B cell (primary cell): ENCODE results near the gene P2RX5. TPM values are rescaled to one million over a fixed set of nuclear protein-coding genes. Genes with fewer than 3 reads are reported as not detected.

Experiments
- ATAC-seq: fragments of 200-7000 bp; cut with Tn5 transposase; one replicate; pipeline ENCODE4 v1.10.0; 2021; ENCODE audit warnings: low read depth, mild to moderate bottlenecking, moderate number of reproducible peaks, moderate library complexity
- CTCF ChIA-PET: fragments of 350-600 bp; sonication (Branson Sonifier 250); formaldehyde crosslinking; loops from one replicate; lab custom pipeline; 2021; ENCODE audit warnings: antibody characterized with exemption, inconsistent platforms; lab: Charles Lee
- POLR2A ChIA-PET: fragments of 350-600 bp; sonication (Branson Sonifier 250); formaldehyde crosslinking; loops from one replicate; lab custom pipeline; 2021; ENCODE audit warnings: antibody characterized with exemption; lab: Charles Lee
- DNase-seq: peaks from one replicate; pipeline ENCODE4 v3.0.0; 2013
- H2AFZ ChIP-seq: 2 replicates; pipeline ENCODE4 v1.6.1; 2012; ENCODE audit warnings: mild to moderate bottlenecking, low read depth, low read length; ENCODE audit not compliant: insufficient read depth, poor library complexity, severe bottlenecking
- H3K27ac ChIP-seq, 2 donors: 1 replicate in 1 of 2; 2 replicates in 1 of 2; pipeline ENCODE4 v1.5.1; 2012 to 2013; ENCODE audit warnings: low read length in 2 of 2, mild to moderate bottlenecking in 2 of 2, moderate library complexity in 1 of 2
- H3K27me3 ChIP-seq, 4 experiments: fragments of 200-600 bp in 1 of 4; sonication (generic) in 1 of 4; replicated peaks in 1 of 4; 1 replicate in 2 of 4; 2 replicates in 2 of 4; pipeline versions ENCODE4 v1.6.1 to v1.7.0; 2013 to 2016; ENCODE audit warnings: low read length in 3 of 4, mild to moderate bottlenecking in 2 of 4, mixed read lengths in 1 of 4, moderate library complexity in 1 of 4; ENCODE audit not compliant: insufficient read depth in 4 of 4, control insufficient read depth in 3 of 4; ENCODE audit errors: control extremely low read depth in 1 of 4
- H3K36me3 ChIP-seq, 2 experiments: replicated peaks in 1 of 2; 1 replicate in 1 of 2; 2 replicates in 1 of 2; pipeline versions ENCODE4 v1.6.1 to v1.7.1; 2013; ENCODE audit warnings: low read length in 1 of 2; ENCODE audit not compliant: insufficient read depth in 2 of 2, control insufficient read depth in 1 of 2; ENCODE audit errors: control extremely low read depth in 1 of 2, extremely low read depth in 1 of 2
- H3K4me1 ChIP-seq, 2 donors: fragments of 200-600 bp in 1 of 2; sonication (generic) in 1 of 2; 1 replicate in 1 of 2; 2 replicates in 1 of 2; pipeline versions ENCODE4 v1.5.1 to v1.6.1; 2013 to 2017; ENCODE audit warnings: low read length in 2 of 2; ENCODE audit not compliant: control insufficient read depth in 2 of 2, insufficient read depth in 2 of 2
- H3K4me2 ChIP-seq: replicated peaks from 2 replicates; pipeline ENCODE3; 2012; ENCODE audit warnings: mild to moderate bottlenecking, low read depth, low read length; ENCODE audit not compliant: poor library complexity, severe bottlenecking
- H3K4me3 ChIP-seq, 5 experiments: fragments of 200-600 bp in 1 of 5; sonication (generic) in 1 of 5; 1 replicate in 3 of 5; 2 replicates in 2 of 5; pipeline versions ENCODE4 v1.5.1 to v1.7.0; 2011 to 2016; ENCODE audit warnings: low read length in 4 of 5, mild to moderate bottlenecking in 4 of 5, low read depth in 2 of 5, control low read depth in 1 of 5, moderate library complexity in 1 of 5; ENCODE audit not compliant: insufficient read depth in 1 of 5; ENCODE audit errors: control extremely low read depth in 1 of 5, extremely low read depth in 1 of 5
- H3K79me2 ChIP-seq: fragments of 200-600 bp; sonication (generic); one replicate; pipeline ENCODE4 v1.6.0; 2016; ENCODE audit warnings: low read length; ENCODE audit not compliant: control insufficient read depth, insufficient read depth
- H3K9ac ChIP-seq: fragments of 200-600 bp; sonication (generic); 2 replicates; pipeline ENCODE4 v1.6.1; 2017; ENCODE audit warnings: mild to moderate bottlenecking, low read length, moderate library complexity
- H3K9me3 ChIP-seq, 3 donors: one replicate each; pipeline versions ENCODE4 v1.6.1 to v1.7.1; 2013; ENCODE audit warnings: low read length in 2 of 3; ENCODE audit not compliant: control insufficient read depth in 2 of 3, insufficient read depth in 1 of 3; ENCODE audit errors: control extremely low read depth in 1 of 3
- H4K20me1 ChIP-seq: 2 replicates; pipeline ENCODE4 v1.6.0; 2012; ENCODE audit warnings: mild to moderate bottlenecking, low read length; ENCODE audit not compliant: insufficient read depth, control insufficient read depth, poor library complexity, severe bottlenecking
- H3K27ac Mint-ChIP-seq: one replicate; pipeline ENCODE4 v1.8.0; 2021; ENCODE audit warnings: mixed read lengths
- H3K27me3 Mint-ChIP-seq: one replicate; pipeline ENCODE4 v1.8.0; 2021; ENCODE audit warnings: mixed read lengths
- H3K4me1 Mint-ChIP-seq: one replicate; pipeline ENCODE4 v1.8.0; 2021; ENCODE audit warnings: mixed read lengths
- H3K4me3 Mint-ChIP-seq: one replicate; pipeline ENCODE4 v1.8.0; 2021; ENCODE audit warnings: mixed read lengths
- H3K9me3 Mint-ChIP-seq: one replicate; pipeline ENCODE4 v1.8.0; 2022; ENCODE audit warnings: mixed read lengths; ENCODE audit not compliant: insufficient read depth
- EZH2 ChIP-seq: IDR thresholded peaks from 2 replicates; pipeline ENCODE4 v1.6.1; 2012; ENCODE audit warnings: borderline replicate concordance, low read depth, mild to moderate bottlenecking, moderate library complexity, low read length; ENCODE audit not compliant: insufficient read depth, poor library complexity, severe bottlenecking
- WGBS: methylation state at CpG from one replicate; pipeline ENCODE4 v1.1.5; 2013; ENCODE audit warnings: missing lambda C conversion rate; ENCODE audit not compliant: insufficient coverage; 5-methylcytosine and 5-hydroxymethylcytosine counted together
- intact Hi-C: fragments of 100-400 bp; cut with micrococcal nuclease; formaldehyde crosslinking; loops from one replicate; pipeline ENCODE4 v1.10.0; 2022
- polyA plus RNA-seq: library from polyadenylated mRNA; depleted of rRNA; stranded (reverse); fragments of >200 nt; gene quantifications from 2 replicates; pipeline ENCODE4 v1.2.3, GENCODE V29; 2012
- total RNA-seq, 2 donors: library from RNA; stranded (reverse); fragments of 120-200 nt in 1 of 2; gene quantifications; 1 replicate in 1 of 2; 2 replicates in 1 of 2; pipeline versions ENCODE4 v1.2.3 to v1.2.4, GENCODE V29; 2013 to 2022
- TF ChIP-seq, protein P1 (sequence below): fragments of 200-600 bp; IDR thresholded peaks from one replicate; pipeline ENCODE4 v1.8.0; 2022; ENCODE audit warnings: antibody characterized with exemption, mild to moderate bottlenecking

The P2RX5 gene
- total and polyA plus RNA-seq, 2 donors (not counting 1 experiment from before 2014, with no cell fraction given) = 405 to 745 TPM

GRCh38 chr17:3685174-3685573 lies 10.8 kb downstream of the P2RX5 start:
- ChIA-PET CTCF (interaction anchor here (0.9 to 5.2 kb wide), 4 partner anchors 10 to 82 kb away, joined by 3 to 184 read pairs (median 13); partner anchors contain the start of gene HASPIN), POLR2A (interaction anchor here (0.6 to 1.4 kb wide), 5 partner anchors 10 to 47 kb away, joined by 3 to 8 read pairs (median 4); partner anchors contain the start of gene P2RX5)
- TF ChIP-seq, protein P1, sequence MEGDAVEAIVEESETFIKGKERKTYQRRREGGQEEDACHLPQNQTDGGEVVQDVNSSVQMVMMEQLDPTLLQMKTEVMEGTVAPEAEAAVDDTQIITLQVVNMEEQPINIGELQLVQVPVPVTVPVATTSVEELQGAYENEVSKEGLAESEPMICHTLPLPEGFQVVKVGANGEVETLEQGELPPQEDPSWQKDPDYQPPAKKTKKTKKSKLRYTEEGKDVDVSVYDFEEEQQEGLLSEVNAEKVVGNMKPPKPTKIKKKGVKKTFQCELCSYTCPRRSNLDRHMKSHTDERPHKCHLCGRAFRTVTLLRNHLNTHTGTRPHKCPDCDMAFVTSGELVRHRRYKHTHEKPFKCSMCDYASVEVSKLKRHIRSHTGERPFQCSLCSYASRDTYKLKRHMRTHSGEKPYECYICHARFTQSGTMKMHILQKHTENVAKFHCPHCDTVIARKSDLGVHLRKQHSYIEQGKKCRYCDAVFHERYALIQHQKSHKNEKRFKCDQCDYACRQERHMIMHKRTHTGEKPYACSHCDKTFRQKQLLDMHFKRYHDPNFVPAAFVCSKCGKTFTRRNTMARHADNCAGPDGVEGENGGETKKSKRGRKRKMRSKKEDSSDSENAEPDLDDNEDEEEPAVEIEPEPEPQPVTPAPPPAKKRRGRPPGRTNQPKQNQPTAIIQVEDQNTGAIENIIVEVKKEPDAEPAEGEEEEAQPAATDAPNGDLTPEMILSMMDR = no peak
- no peak for TF ChIP-seq EZH2
- no peak for ATAC-seq
- Histone ChIP-seq H3K9me3 (peaks cover 0 to 7% (median 0%) of the 10 kb centered on the region in 3 donors), H3K9ac (no peak overlapping the region), H4K20me1 (peaks cover 68% of the 10 kb centered on the region), H3K27ac (peak overlapping the region; percentile 64 to 70), H2AFZ (no peak overlapping the region), H3K36me3 (peaks cover 0 to 60% of the 10 kb centered on the region in 2 experiments), H3K27me3 (no peaks in the 10 kb centered on the region), H3K79me2 (peaks cover 44% of the 10 kb centered on the region), H3K4me3 (no peak overlapping the region), H3K4me2 (peak overlapping the region; percentile 54), H3K4me1 (peaks cover 40 to 71% of the 10 kb centered on the region in 2 donors)
- Mint-ChIP-seq H3K27me3 (no peaks in the 10 kb centered on the region), H3K4me3 (peak overlapping the region; percentile 68), H3K27ac (peak overlapping the region; percentile 89), H3K4me1 (peaks cover 60% of the 10 kb centered on the region), H3K9me3 (no peaks in the 10 kb centered on the region)
- intact Hi-C loops = no loop called here
- DNase-seq = peak; percentile 68
- 70% methylated on average over 5 of the region's 13 CpGs for WGBS

- Histone ChIP-seq H3K27me3 (no peaks in the 10 kb centered on the region), H3K4me2 (peak overlapping the region; percentile 54), H3K27ac (peak overlapping the region; percentile 36 to 56), H2AFZ (no peak overlapping the region), H3K4me1 (peaks cover 19 to 50% of the 10 kb centered on the region in 2 donors), H3K9me3 (peaks cover 0 to 7% (median 0%) of the 10 kb centered on the region in 3 donors), H4K20me1 (peaks cover 68% of the 10 kb centered on the region), H3K36me3 (peaks cover 0 to 60% of the 10 kb centered on the region in 2 experiments), H3K79me2 (peaks cover 31% of the 10 kb centered on the region), H3K9ac (no peak overlapping the region), H3K4me3 (no peak overlapping the region)
- intact Hi-C loops = loop anchor here (2.0 kb wide), 5 partner anchors 14 to 144 kb away; partner anchors contain the start of genes EMC6, HASPIN and TAX1BP3
- ATAC-seq (peak; percentile 73), DNase-seq (peak; percentile 89)
- H3K9me3 Mint-ChIP-seq = no peaks in the 10 kb centered on the region
- H3K4me1 Mint-ChIP-seq = peaks cover 44% of the 10 kb centered on the region
- no peaks in the 10 kb centered on the region for H3K27me3 Mint-ChIP-seq
- H3K27ac Mint-ChIP-seq = peak overlapping the region; percentile 89
- no peak for TF ChIP-seq EZH2
- TF ChIP-seq, protein P1 = peak; percentile 98
- ChIA-PET CTCF (interaction anchor here (0.6 to 5.2 kb wide), 24 partner anchors 10 to 635 kb away, joined by 3 to 184 read pairs (median 6); partner anchors contain the start of genes HASPIN, NCBP3 and P2RX5), POLR2A (interaction anchor here (0.6 to 1.8 kb wide), 4 partner anchors 12 to 166 kb away, joined by 3 to 12 read pairs (median 4); partner anchors contain the start of gene TRPV3)
- peak overlapping the region; percentile 24 for H3K4me3 Mint-ChIP-seq
- WGBS = 39% methylated on average over 4 of the region's 10 CpGs
Measured at GRCh38 chr17:3683054-3683511, 12.9 kb downstream of the P2RX5 start.
